Adrenal gland (tissue), 12 donors: Measurements from ENCODE around the gene ZFYVE1. TPM values are rescaled to one million over a fixed set of nuclear protein-coding genes. Genes with fewer than 3 reads are reported as not detected.
"Not testable (repeated sequence)": the region's sequence is repeated elsewhere in the genome, so short reads cannot be mapped to it uniquely, and the experiment has no call there.

ENCODE experiments used
- DNase-seq, 7 donors: peaks; one replicate each; pipeline ENCODE4 v3.0.0-alpha.2; 2019 to 2020
- H3K27ac ChIP-seq, 5 donors: fragments of 200-600 bp; sonication (generic) in 4 of 5; 1 replicate in 3 of 5; 2 replicates in 2 of 5; pipeline versions ENCODE4 v1.5.1 to v1.8.0; 2016 to 2020; ENCODE audit warnings: mild to moderate bottlenecking in 1 of 5
- H3K27me3 ChIP-seq: fragments of 200-600 bp; 2 replicates; pipeline ENCODE4 v1.8.0; 2021
- H3K36me3 ChIP-seq, 2 donors: fragments of 200-600 bp; replicated peaks in 1 of 2; 1 replicate in 1 of 2; 2 replicates in 1 of 2; pipeline versions ENCODE4 v1.5.1 to v1.8.0; 2018 to 2022
- H3K4me1 ChIP-seq, 2 donors: fragments of 200-600 bp; replicated peaks in 1 of 2; 1 replicate in 1 of 2; 2 replicates in 1 of 2; pipeline versions ENCODE4 v1.5.1 to v1.8.0; 2018 to 2021
- H3K4me3 ChIP-seq, 4 donors: fragments of 200-600 bp; sonication (generic) in 3 of 4; one replicate each; pipeline ENCODE4 v1.5.1; 2016 to 2018
- H3K9me3 ChIP-seq, 3 donors: fragments of 200-600 bp; sonication (generic) in 1 of 3; replicated peaks in 1 of 3; 1 replicate in 2 of 3; 2 replicates in 1 of 3; pipeline versions ENCODE4 v1.5.1 to v1.8.0; 2016 to 2021
- POLR2A ChIP-seq, 2 donors: fragments of 450-650 bp; IDR thresholded peaks; one replicate each; pipeline ENCODE4 v1.6.1; 2017; ENCODE audit warnings: antibody characterized with exemption in 2 of 2, mild to moderate bottlenecking in 2 of 2, moderate library complexity in 1 of 2
- WGBS, 4 donors: extraction: QIAGEN DNeasy Blood & Tissue Kit in 2 of 4; methylation state at CpG; one replicate each; pipeline versions ENCODE4 v1.1.5 to v1.1.7; 2013 to 2017; 5-methylcytosine and 5-hydroxymethylcytosine counted together
- intact Hi-C, 2 donors: fragments of 100-400 bp; cut with DNase I; formaldehyde crosslinking; loops; one replicate each; pipeline versions ENCODE4 v1.14.1 to v1.15.0; 2022 to 2023
- polyA plus RNA-seq, 3 donors: library from polyadenylated mRNA; stranded (reverse); fragments of 200-250 nt in 2 of 3; fragments of 350-450 nt in 1 of 3; fragmentation: Illumina TruSeq in 1 of 3; extraction: RNeasy Lipid Tissue Mini Kit (QIAGEN cat#74804) in 1 of 3; gene quantifications; one replicate each; pipeline ENCODE4 v1.2.3, GENCODE V29; 2013 to 2014
- total RNA-seq, 9 donors: library from RNA; depleted of rRNA in 4 of 9; stranded (reverse); fragments of >200 nt in 4 of 9; fragments of 120-200 nt in 1 of 9; fragmentation: NEBNext Ultra II Directional in 1 of 9; extraction: Animal tissue kit (Norgen Biotek cat#: 25700) in 1 of 9; gene quantifications; one replicate each; pipeline versions ENCODE4 v1.1.0 to v1.2.4, GENCODE V29; 2013 to 2023
- TF ChIP-seq, protein P1 (sequence below), 6 experiments: fragments of 450-650 bp in 4 of 6; fragments of 200-600 bp in 2 of 6; sonication (generic) in 1 of 6; IDR thresholded peaks; 1 replicate in 5 of 6; 2 replicates in 1 of 6; pipeline versions ENCODE4 v1.5.1 to v1.8.0; 2016 to 2021; ENCODE audit warnings: antibody characterized with exemption in 6 of 6, mild to moderate bottlenecking in 2 of 6, moderate library complexity in 1 of 6
- donor health status: healthy with polysubstance abuse.
- donor health status: Bipolar disorder and iron deficiency.
- donor health status: DM: yes; HTN: yes; CAD: no.
- donor health status: DM: no; HTN: no; CAD: no.
- donor health status: DM: no; HTN: no; CAD: no.
- donor health status: DM: yes; HTN: yes; CAD: no.

ZFYVE1 gene
- total and polyA plus RNA-seq, 12 donors: 8.2 to 41.3 (median 26.5) TPM

DNA sequence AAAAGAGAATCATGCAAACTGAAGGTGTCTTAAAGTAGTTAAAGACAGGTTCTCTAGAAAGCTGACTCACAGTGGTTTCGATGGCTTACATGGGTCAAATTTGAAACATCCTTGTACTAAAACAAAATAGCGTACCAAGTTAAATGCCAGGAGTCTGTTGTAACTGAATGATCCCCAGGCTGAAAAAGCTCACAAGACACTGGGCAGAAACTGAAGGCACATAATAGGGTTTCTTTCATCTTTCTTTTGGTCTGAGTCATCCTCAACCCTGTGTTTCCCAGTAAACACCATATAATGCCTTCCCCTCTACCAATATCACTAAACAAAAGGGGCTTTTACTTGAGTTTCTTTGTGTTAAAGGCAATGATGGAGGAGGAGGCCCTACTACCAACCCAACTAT, 12.8 kb downstream of the ZFYVE1 start:
- 57 to 72% (median 67%) methylated on average over 2 of the region's 2 CpGs for WGBS, 4 donors
- no peaks in the 10 kb centered on the region for H3K36me3 ChIP-seq
- TF ChIP-seq, protein P1, sequence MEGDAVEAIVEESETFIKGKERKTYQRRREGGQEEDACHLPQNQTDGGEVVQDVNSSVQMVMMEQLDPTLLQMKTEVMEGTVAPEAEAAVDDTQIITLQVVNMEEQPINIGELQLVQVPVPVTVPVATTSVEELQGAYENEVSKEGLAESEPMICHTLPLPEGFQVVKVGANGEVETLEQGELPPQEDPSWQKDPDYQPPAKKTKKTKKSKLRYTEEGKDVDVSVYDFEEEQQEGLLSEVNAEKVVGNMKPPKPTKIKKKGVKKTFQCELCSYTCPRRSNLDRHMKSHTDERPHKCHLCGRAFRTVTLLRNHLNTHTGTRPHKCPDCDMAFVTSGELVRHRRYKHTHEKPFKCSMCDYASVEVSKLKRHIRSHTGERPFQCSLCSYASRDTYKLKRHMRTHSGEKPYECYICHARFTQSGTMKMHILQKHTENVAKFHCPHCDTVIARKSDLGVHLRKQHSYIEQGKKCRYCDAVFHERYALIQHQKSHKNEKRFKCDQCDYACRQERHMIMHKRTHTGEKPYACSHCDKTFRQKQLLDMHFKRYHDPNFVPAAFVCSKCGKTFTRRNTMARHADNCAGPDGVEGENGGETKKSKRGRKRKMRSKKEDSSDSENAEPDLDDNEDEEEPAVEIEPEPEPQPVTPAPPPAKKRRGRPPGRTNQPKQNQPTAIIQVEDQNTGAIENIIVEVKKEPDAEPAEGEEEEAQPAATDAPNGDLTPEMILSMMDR (IDR thresholded peaks at IDR 0.05): no peak
- no peak for TF ChIP-seq POLR2A (IDR thresholded peaks at IDR 0.05)
- no peaks in the 10 kb centered on the region for H3K9me3 ChIP-seq
- H3K27me3 ChIP-seq: no peaks in the 10 kb centered on the region
- peak overlapping the region in 1 of 5 donors; percentile 13 for H3K27ac ChIP-seq
- no peak overlapping the region for H3K4me3 ChIP-seq
- DNase-seq: no peak
- H3K4me1 ChIP-seq: peaks cover 0 to 8% of the 10 kb centered on the region in 2 donors
- intact Hi-C loops: no loop called here

DNA sequence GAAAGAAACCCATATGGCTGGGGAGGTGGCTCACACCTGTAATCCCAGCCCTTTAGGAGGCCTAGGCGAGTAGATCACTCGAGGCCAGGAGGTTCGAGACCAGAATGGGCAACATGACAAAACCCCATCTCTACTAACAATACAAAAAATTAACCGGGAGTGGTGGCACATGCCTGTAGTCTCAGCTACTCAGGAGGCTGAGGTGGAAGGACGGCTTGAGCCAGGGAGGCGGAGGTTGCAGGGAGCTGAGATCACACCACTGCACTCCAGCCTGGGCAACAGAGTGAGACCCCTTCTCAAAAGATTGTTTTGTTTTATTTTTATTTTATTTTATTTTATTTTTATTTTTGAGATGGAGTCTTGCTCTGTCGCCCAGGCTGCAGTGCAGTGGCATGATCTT, 15.7 kb downstream of the ZFYVE1 start:
- DNase-seq, H3K9me3 ChIP-seq, H3K27ac ChIP-seq, H3K27me3 ChIP-seq, H3K36me3 ChIP-seq, H3K4me3 ChIP-seq, intact Hi-C loops: not testable (repeated sequence)
- 86 to 95% (median 91%) methylated on average over 7 of the region's 7 CpGs for WGBS, 4 donors
- peaks cover 6 to 15% of the 10 kb centered on the region in 2 donors for H3K4me1 ChIP-seq

DNA sequence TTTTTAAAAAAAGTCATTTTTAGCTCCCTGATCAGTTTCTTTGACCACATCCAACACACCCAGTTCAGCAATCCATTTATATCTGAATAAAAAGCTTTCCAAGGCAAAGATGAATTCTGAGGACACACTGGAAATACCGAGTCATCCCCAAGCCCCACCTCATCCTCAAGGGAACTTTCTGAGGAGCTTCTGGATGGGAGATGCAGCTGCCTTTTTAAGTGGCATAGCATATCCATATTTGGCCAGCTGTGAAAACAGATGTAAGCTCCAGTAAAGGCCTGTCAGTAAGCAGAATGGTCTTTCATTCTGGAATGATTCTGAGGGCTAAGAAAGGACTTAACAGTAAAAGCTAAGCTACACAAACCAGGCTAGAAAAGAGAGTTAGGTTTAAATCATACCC, 18.4 kb downstream of the ZFYVE1 start:
- TF ChIP-seq, protein P1 (IDR thresholded peaks at IDR 0.05): no peak
- TF ChIP-seq POLR2A (IDR thresholded peaks at IDR 0.05): no peak
- peaks cover 7 to 10% of the 10 kb centered on the region in 2 donors for H3K4me1 ChIP-seq
- H3K36me3 ChIP-seq: no peaks in the 10 kb centered on the region
- H3K9me3 ChIP-seq: no peaks in the 10 kb centered on the region
- intact Hi-C loops: no loop called here
- no peaks in the 10 kb centered on the region for H3K27me3 ChIP-seq
- DNase-seq: peak in 1 of 7 donors; percentile 24
- H3K4me3 ChIP-seq: no peak overlapping the region
- H3K27ac ChIP-seq: peak overlapping the region in 2 of 5 donors; percentile 7 to 17
- WGBS, 4 donors: 36 to 63% (median 42%) methylated on average over 1 of the region's 1 CpG

DNA sequence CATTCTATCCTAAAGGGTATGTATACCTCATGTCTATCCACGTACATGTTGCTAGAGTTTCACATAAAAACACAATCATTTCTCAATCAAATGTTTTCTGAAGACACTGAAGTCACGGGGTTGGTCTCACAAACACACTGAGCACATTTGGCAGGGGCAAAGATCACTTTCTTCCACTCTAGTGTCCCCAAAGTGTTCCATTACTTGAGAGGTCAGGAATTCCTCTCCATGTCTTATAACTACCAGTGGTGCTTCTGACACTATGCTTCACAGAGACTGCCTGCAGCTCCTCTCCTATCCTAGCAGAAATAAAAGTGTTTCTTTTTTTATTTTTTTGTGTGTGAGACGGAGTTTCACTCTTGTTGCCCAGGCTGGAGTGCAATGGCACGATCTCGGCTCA, 19.1 kb downstream of the ZFYVE1 start:
- no peaks in the 10 kb centered on the region for H3K27me3 ChIP-seq
- no peak for TF ChIP-seq POLR2A (IDR thresholded peaks at IDR 0.05)
- TF ChIP-seq, protein P1 (IDR thresholded peaks at IDR 0.05): no peak
- H3K9me3 ChIP-seq: no peaks in the 10 kb centered on the region
- H3K27ac ChIP-seq: peak overlapping the region in 1 of 5 donors; percentile 7
- H3K36me3 ChIP-seq: no peaks in the 10 kb centered on the region
- DNase-seq: no peak
- 88 to 95% (median 91%) methylated on average over 5 of the region's 5 CpGs for WGBS, 4 donors
- H3K4me1 ChIP-seq: peaks cover 9 to 10% of the 10 kb centered on the region in 2 donors
- intact Hi-C loops: no loop called here
- no peak overlapping the region for H3K4me3 ChIP-seq

DNA sequence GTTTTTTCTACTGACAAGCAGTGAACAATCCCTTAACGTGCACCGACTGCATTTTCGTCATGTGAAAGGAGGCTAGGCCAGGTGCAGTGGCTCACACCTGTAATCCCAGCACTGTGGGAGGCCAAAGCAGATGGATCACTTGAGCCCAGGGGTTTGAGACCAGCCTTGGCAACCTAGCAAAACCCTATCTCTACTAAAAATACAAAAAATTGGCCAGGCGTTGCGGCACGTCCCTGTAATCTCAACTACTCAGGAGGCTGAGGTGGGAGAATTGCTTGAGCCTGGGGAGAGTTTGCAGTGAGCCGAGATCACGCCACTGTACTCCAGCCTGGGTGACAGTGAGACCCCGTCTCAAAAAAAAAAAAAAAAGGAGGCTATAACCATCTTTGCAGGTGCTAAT, 22.3 kb downstream of the ZFYVE1 start:
- DNase-seq, intact Hi-C loops, H3K9me3 ChIP-seq, H3K36me3 ChIP-seq, H3K27ac ChIP-seq, H3K27me3 ChIP-seq, H3K4me3 ChIP-seq: not testable (repeated sequence)
- H3K4me1 ChIP-seq: peaks cover 17 to 23% of the 10 kb centered on the region in 2 donors
- 94 to 98% (median 97%) methylated on average over 8 to 9 of the region's 9 CpGs for WGBS, 4 donors
